Activated CD4-positive, alpha-beta memory T cell treated with anti-CD3 and anti-CD28 coated beads for 36 hours (primary cell): ENCODE results near the gene RNF180. TPM values are rescaled to one million over a fixed set of nuclear protein-coding genes. Genes with fewer than 3 reads are reported as not detected.
A peak's percentile ranks its signal among the peaks of the same experiment; 100 is the strongest.

Experiments
- CTCF ChIA-PET: fragments of 350-600 bp; sonication (Branson Sonifier 250); formaldehyde crosslinking; loops from one replicate; lab custom pipeline; 2021; ENCODE audit warnings: antibody characterized with exemption, inconsistent platforms; lab: Charles Lee
- POLR2A ChIA-PET: fragments of 350-600 bp; sonication (Branson Sonifier 250); formaldehyde crosslinking; loops from one replicate; lab custom pipeline; 2021; ENCODE audit warnings: antibody characterized with exemption; lab: Charles Lee
- DNase-seq: peaks from one replicate; pipeline ENCODE4 v3.0.0-alpha.2; 2020
- H3K27ac Mint-ChIP-seq: one replicate; pipeline ENCODE4 v1.8.0; 2021; ENCODE audit warnings: mixed read lengths
- H3K27me3 Mint-ChIP-seq: one replicate; pipeline ENCODE4 v1.8.0; 2021; ENCODE audit warnings: mixed read lengths
- H3K36me3 Mint-ChIP-seq: one replicate; pipeline ENCODE4 v1.8.0; 2021; ENCODE audit warnings: mixed read lengths
- H3K4me1 Mint-ChIP-seq: one replicate; pipeline ENCODE4 v1.8.0; 2021; ENCODE audit warnings: low read depth, mixed read lengths
- H3K4me3 Mint-ChIP-seq: one replicate; pipeline ENCODE4 v1.8.0; 2021; ENCODE audit warnings: mild to moderate bottlenecking, mixed read lengths
- H3K9me3 Mint-ChIP-seq: one replicate; pipeline ENCODE4 v1.8.0; 2021; ENCODE audit warnings: mixed read lengths
- intact Hi-C: fragments of 100-400 bp; cut with micrococcal nuclease; formaldehyde crosslinking; loops from one replicate; pipeline ENCODE4 v1.15.1; 2023
- total RNA-seq, 2 experiments: library from RNA; stranded (reverse); gene quantifications; one replicate each; pipeline ENCODE4 v1.2.3, GENCODE V29; 2021

RNF180 gene, protein sequence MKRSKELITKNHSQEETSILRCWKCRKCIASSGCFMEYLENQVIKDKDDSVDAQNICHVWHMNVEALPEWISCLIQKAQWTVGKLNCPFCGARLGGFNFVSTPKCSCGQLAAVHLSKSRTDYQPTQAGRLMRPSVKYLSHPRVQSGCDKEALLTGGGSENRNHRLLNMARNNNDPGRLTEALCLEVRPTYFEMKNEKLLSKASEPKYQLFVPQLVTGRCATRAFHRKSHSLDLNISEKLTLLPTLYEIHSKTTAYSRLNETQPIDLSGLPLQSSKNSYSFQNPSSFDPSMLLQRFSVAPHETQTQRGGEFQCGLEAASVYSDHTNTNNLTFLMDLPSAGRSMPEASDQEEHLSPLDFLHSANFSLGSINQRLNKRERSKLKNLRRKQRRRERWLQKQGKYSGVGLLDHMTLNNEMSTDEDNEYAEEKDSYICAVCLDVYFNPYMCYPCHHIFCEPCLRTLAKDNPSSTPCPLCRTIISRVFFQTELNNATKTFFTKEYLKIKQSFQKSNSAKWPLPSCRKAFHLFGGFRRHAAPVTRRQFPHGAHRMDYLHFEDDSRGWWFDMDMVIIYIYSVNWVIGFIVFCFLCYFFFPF
- total RNA-seq: not detected

DNA sequence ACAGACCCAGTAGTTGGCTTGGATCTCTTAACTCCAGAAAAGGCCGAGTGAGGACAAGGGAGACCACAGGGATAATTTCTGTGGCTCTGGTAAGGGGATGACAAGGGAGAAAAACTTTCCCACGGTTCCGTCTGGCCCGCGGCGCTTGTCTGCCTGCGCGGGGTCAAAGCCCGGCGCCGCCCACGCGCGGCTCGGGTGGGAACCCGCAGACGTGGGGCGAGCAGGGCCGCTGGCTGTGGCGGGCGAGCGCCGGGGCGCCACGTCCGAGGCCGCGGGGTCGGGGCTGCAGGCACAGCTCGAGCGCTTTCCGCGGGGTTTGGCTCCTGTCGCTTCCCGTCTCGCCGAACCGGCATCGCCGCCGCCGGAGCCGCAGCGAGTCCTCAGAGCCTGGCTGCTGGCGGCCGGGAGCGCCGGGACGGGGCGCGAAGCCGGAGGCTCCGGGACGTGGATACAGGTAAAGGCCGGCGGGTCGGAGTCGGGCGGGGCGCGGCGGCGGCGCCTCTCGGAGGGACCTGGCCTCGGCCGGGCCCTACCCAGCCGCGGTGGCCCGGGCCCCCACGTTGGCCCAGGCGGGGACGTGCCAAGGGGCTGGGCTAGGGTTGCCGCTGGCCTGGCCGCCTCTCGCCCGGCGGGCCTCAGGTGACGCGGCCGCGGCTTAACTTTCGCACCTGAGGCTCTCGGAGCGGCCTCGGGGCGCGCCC lies at the start of gene RNF180:
RNF180 (plus strand) TSS at position 344 of the 701 bp plus-strand sequence. CDS start 34,965 bp downstream, outside the sequence.
- Mint-ChIP-seq H3K36me3 (no peaks in the 10 kb centered on the region), H3K27me3 (peaks cover 24% of the 10 kb centered on the region), H3K4me3 (no peak within 1 kb of the TSS), H3K4me1 (peaks cover 8% of the 10 kb centered on the region), H3K27ac (no peak within 1 kb of the TSS), H3K9me3 (no peaks in the 10 kb centered on the region)
- intact Hi-C loops: no loop called here
- peak; percentile 9 for DNase-seq
- ChIA-PET POLR2A (no interaction called here), CTCF (no interaction called here)

DNA sequence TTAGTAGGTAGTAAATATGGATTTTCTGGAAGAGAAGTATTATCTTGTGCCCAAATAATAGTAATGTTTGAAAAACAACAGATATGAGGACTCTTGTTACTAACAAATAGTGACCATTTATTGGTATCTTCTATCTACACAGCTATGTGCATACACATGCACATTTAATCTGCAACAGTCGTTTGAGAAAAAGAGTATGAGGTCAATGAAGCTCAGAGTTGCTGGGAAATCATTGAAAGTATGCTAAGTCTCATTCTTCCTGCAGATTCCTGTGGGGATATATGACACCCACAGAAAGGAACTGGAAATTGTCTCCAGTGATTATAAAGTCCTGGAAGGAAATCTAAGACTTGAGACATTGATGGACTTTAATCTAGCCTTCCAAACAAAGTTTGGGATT lies 40.1 kb upstream of the RNF180 start:
- Mint-ChIP-seq H3K9me3 (peaks cover 4% of the 10 kb centered on the region), H3K27ac (no peak overlapping the region), H3K36me3 (no peaks in the 10 kb centered on the region), H3K4me1 (no peaks in the 10 kb centered on the region), H3K4me3 (no peak overlapping the region), H3K27me3 (no peaks in the 10 kb centered on the region)
- intact Hi-C loops: no loop called here
- no peak for DNase-seq
- ChIA-PET POLR2A (no interaction called here), CTCF (no interaction called here)

DNA sequence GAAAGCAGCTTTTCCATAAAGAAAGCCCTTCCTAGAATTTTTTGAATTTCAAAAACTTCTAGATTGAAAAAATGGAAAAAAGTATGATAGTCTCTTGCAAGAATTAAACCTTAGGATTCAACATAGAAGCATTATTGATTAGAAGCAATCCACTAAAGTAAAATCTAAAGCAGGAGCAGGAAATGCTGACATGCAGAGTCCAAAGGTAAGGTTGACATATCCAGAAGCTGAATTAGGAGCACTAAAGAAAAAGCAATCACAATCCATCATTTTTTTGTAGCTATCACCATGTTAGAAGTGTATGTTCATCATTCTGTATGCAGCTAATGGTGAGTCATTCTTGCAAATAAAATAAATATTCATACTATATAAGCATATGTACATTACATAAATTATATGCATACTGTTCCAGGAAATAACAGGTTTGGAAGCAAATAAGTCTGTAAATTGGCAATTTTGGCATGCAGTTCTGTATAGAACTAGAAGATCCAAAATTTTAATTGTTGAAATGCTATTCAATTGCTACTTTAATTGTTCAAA lies 39.4 kb upstream of the RNF180 start:
- H3K27ac Mint-ChIP-seq: no peak overlapping the region
- no peaks in the 10 kb centered on the region for H3K36me3 Mint-ChIP-seq
- peaks cover 4% of the 10 kb centered on the region for H3K9me3 Mint-ChIP-seq
- CTCF ChIA-PET: no interaction called here
- no peak overlapping the region for H3K4me3 Mint-ChIP-seq
- H3K27me3 Mint-ChIP-seq: no peaks in the 10 kb centered on the region
- DNase-seq: no peak
- POLR2A ChIA-PET: no interaction called here
- intact Hi-C loops: no loop called here
- no peaks in the 10 kb centered on the region for H3K4me1 Mint-ChIP-seq

DNA sequence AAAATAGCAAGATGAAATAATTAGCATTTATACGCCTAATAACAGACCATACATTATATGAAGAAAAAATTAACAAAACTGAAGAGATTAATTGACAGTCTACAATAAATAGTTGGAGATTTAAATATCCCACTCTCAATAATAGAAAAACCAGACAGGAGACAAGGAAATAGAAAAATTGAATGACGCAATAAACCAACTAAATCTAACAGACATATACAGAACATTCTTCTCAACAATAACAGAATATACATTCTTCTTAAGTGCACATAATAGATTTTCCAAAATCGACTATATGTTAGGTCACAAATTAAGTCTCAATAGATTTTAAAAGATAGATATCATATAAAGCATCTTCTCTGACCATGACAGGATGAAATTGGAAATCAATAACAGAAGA lies 25.6 kb upstream of the RNF180 start:
- Mint-ChIP-seq H3K4me1 (no peaks in the 10 kb centered on the region), H3K27ac (no peak overlapping the region), H3K9me3 (peaks cover 4% of the 10 kb centered on the region), H3K36me3 (no peaks in the 10 kb centered on the region), H3K27me3 (no peaks in the 10 kb centered on the region), H3K4me3 (no peak overlapping the region)
- ChIA-PET CTCF (no interaction called here), POLR2A (no interaction called here)
- intact Hi-C loops: no loop called here
- no peak for DNase-seq

DNA sequence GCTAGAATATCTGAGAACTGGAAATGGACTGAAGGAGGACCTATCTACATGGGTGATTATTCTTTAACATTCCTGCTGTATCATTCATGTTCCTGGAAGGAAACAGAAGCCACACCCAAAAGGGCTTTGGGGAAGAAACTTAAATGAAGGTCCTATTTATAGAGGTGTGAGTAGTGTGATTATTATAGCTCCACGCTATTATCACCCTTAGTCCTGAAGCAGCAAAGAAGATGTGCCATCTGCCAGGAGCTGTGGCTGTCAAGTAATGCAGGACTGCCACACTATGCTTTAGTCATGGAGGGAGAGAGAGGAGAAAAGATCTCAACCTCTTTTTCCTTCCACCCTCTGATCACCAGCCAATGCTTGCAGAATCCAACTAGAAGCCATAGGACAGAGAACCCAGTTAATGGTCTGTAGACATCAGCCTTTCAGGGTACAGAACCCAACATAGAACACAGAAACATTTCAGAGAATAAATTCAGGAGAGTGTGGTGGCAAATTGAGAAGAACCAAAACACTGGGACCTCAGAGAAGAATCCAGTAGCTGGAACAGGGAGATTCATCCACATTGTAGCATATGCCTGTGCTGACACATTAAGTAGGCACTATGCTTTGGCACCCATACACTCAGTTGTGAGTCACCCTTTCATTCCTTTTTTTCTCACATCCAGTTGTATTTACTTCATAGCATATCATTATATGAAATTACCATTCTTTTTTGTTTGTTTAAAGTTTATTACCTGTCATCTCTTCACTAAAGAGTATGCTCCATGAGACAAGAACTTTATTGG lies 21.0 kb upstream of the RNF180 start:
- ChIA-PET CTCF (no interaction called here), POLR2A (no interaction called here)

DNA sequence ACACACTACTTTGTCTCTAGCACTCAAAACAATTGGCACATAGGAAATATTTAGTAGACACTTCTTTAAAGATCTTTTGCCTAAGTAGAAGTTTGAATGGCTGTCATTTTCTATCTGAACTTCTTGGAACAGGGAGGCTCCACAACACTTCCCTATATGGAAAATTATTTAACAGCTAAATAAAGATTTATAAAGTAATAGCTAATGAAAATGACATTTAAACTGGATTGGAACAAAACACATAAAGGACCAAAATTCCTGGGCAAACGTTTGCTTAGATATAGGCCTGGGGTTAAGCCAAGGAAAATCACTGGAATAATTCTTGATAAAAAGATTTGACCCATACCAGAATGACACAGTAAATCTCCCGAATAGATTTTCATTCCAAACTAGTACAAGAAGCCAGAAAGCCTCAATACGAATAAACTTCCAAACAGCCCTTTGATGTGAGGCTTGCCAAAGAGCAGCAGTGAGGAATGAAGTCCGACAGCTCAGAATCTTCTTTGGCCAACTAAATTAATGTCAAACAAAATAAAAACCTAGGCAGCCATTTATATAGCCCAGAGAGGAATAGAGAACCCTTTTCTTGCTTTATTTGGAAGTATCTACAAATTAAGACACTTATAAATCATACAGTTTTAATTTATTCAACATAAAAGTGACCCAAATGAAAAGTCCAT lies 20.3 kb upstream of the RNF180 start:
- intact Hi-C loops: no loop called here
- no peaks in the 10 kb centered on the region for H3K27me3 Mint-ChIP-seq
- POLR2A ChIA-PET: no interaction called here
- H3K27ac Mint-ChIP-seq: no peak overlapping the region
- DNase-seq: no peak
- CTCF ChIA-PET: no interaction called here
- H3K9me3 Mint-ChIP-seq: no peaks in the 10 kb centered on the region
- no peak overlapping the region for H3K4me3 Mint-ChIP-seq
- H3K4me1 Mint-ChIP-seq: no peaks in the 10 kb centered on the region
- no peaks in the 10 kb centered on the region for H3K36me3 Mint-ChIP-seq

More for the DNA sequence above, 21.0 kb upstream of the RNF180 start:
- no peaks in the 10 kb centered on the region for H3K4me1 Mint-ChIP-seq
- intact Hi-C loops: no loop called here
- no peaks in the 10 kb centered on the region for H3K9me3 Mint-ChIP-seq
- H3K27me3 Mint-ChIP-seq: no peaks in the 10 kb centered on the region
- DNase-seq: no peak
- H3K27ac Mint-ChIP-seq: no peak overlapping the region
- no peaks in the 10 kb centered on the region for H3K36me3 Mint-ChIP-seq
- H3K4me3 Mint-ChIP-seq: no peak overlapping the region

DNA sequence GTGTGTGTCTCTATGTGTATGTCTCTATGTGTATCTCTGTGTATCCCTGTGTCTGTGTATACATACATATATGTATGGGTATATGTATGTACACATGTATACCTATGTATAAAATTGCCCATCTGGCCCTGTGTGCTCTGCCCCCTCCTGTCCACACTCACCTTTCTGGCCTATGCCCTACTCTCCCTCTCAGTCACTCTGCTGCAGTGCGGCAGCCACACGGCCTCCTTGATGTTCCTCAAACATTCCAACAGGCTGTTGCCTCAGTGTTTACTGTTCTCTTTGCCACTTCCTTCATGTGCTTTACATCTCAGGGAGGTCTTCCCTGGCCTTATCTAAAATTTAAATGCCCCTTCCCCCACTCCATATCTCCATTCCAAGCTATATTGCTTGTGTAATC lies 18.3 kb upstream of the RNF180 start:
- H3K4me1 Mint-ChIP-seq: no peaks in the 10 kb centered on the region
- ChIA-PET POLR2A (no interaction called here), CTCF (interaction anchor here (0.9 kb wide), 1 partner anchor 10 kb away, joined by 3 read pairs; no protein-coding TSS in a partner anchor)
- H3K4me3 Mint-ChIP-seq: no peak overlapping the region
- intact Hi-C loops: no loop called here
- peaks cover 2% of the 10 kb centered on the region for H3K9me3 Mint-ChIP-seq
- DNase-seq: no peak
- H3K27me3 Mint-ChIP-seq: no peaks in the 10 kb centered on the region
- no peak overlapping the region for H3K27ac Mint-ChIP-seq
- no peaks in the 10 kb centered on the region for H3K36me3 Mint-ChIP-seq

DNA sequence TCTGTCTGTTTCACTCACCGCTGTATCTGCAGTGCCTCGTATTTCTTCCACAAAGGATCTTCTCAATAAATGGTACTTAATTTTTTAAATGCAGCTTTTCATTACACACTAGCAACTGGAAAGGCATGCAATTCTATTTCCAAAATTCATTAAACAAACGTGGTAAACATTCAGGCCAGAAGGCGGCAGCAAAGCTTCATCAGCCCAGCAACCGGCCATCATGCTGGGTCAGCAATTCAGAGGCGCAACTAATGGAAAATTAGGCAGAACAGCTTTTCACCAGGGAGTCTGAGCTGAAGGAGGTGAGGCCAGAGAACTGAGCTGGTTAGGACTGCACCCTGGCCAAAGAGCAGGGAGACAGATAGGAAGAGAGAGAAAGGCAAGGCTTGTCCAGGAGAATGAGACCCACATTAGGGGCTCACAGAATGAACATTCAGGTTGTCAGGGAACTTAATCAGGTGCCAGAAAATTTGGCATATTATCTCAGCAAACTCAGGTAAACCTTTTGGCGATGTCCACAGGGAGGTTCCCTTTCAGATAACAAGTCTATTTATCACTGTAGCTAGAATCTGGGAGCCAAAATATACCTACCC lies 17.7 kb upstream of the RNF180 start:
- intact Hi-C loops: no loop called here
- H3K4me3 Mint-ChIP-seq: no peak overlapping the region
- CTCF ChIA-PET: interaction anchor here (0.9 kb wide), 1 partner anchor 11 kb away, joined by 3 read pairs; no protein-coding TSS in a partner anchor

DNA sequence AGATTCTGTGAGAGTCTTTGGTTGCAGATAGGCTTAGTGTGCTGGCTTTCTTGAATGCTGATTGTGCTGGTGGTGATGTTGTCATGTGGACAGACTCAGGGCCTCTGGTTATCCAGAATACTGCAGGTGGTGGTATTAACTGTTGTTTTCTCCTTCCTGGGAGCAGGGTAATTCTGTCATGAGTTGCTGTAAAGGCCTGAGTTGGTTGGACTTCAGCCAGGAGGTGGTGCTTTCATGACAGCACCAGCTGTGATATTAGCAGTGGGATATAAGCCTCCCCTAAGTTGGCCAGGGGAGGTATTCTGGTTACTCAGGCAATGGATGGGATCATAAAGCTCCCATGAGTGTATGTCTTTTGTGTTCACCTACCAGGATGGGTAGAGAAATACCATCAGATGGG lies 16.4 kb upstream of the RNF180 start:
- Mint-ChIP-seq H3K27me3 (no peaks in the 10 kb centered on the region), H3K4me1 (no peaks in the 10 kb centered on the region), H3K27ac (no peak overlapping the region), H3K36me3 (no peaks in the 10 kb centered on the region), H3K4me3 (no peak overlapping the region), H3K9me3 (peaks cover 7% of the 10 kb centered on the region)
- ChIA-PET POLR2A (no interaction called here), CTCF (no interaction called here)
- intact Hi-C loops: no loop called here
- DNase-seq: no peak

More for the DNA sequence above, 17.7 kb upstream of the RNF180 start:
- POLR2A ChIA-PET: no interaction called here
- H3K27ac Mint-ChIP-seq: no peak overlapping the region
- no peaks in the 10 kb centered on the region for H3K4me1 Mint-ChIP-seq
- no peaks in the 10 kb centered on the region for H3K27me3 Mint-ChIP-seq
- peaks cover 3% of the 10 kb centered on the region for H3K9me3 Mint-ChIP-seq
- DNase-seq: no peak
- no peaks in the 10 kb centered on the region for H3K36me3 Mint-ChIP-seq

DNA sequence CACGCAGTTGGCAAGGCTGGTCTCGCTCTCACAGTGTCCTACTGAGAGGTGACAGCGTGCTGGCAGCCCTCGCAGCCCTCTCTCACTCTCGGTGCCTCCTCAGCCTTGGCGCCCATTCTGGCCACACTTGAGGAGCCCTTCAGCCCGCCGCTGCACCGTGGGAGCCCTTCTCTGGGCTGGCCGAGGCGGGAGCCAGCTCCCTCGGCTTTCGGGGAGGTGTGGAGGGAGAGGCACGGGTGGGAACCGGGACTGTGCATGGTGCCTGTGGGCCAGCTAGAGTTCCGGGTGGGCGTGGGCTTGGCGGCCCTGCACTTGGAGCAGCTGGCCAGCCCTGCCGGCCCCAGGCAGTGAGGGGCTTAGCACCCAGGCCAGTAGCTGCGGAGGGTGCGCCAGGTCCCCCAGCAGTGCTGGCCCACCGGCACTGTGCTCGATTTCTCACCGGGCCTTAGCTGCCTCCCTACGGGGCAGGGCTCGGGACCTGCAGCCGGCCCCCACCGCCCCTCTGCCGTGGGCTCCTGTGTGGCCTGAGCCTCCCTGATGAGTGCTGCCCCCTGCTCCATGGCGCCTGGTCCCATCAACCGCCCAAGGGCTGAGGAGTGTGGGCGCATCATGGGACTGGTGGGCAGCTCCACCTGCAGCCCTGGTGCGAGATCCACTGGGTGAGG lies 15.7 kb upstream of the RNF180 start:
- peaks cover 7% of the 10 kb centered on the region for H3K9me3 Mint-ChIP-seq
- intact Hi-C loops: no loop called here
- no peaks in the 10 kb centered on the region for H3K27me3 Mint-ChIP-seq
- no peak for DNase-seq
- H3K4me1 Mint-ChIP-seq: no peaks in the 10 kb centered on the region
- ChIA-PET CTCF (interaction anchor here (0.7 kb wide), 1 partner anchor 187 kb away, joined by 3 read pairs; no protein-coding TSS in a partner anchor), POLR2A (no interaction called here)
- no peak overlapping the region for H3K27ac Mint-ChIP-seq
- no peaks in the 10 kb centered on the region for H3K36me3 Mint-ChIP-seq
- no peak overlapping the region for H3K4me3 Mint-ChIP-seq

DNA sequence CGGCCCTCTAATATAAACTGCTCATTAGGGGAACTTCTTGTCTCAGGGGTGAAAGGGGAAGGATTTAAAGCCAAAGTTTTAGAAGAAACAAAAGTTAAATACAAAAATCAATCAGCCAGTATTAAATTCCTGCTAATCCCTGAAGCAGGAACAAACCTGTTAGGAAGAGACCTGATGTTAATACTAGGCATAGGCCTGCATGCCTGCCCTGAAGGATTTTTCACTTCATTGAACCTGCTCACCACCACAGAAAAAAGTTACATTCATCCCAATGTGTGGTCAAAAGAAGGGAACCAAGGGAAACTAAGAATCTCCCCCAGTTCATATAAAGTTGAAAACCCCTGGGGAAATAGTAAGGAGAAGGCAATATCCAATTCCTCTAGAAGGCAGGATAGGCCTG lies 9.4 kb upstream of the RNF180 start:
- intact Hi-C loops: no loop called here
- H3K27me3 Mint-ChIP-seq: no peaks in the 10 kb centered on the region
- ChIA-PET CTCF (no interaction called here), POLR2A (no interaction called here)
- DNase-seq: no peak
- H3K9me3 Mint-ChIP-seq: peaks cover 7% of the 10 kb centered on the region
- no peaks in the 10 kb centered on the region for H3K36me3 Mint-ChIP-seq
- H3K4me3 Mint-ChIP-seq: no peak overlapping the region
- H3K4me1 Mint-ChIP-seq: no peaks in the 10 kb centered on the region
- H3K27ac Mint-ChIP-seq: no peak overlapping the region
